PC-9 (cell line): ENCODE measurements around the gene SAMD8. TPM values are rescaled to one million over a fixed set of nuclear protein-coding genes. Genes with fewer than 3 reads are reported as not detected.

Source experiments
- BruUV-seq: library from RNA; stranded (reverse); fragments of 400-500 nt; replicated peaks from 2 replicates; lab custom pipeline; 2021; lab: Mats Ljungman, UMichigan
- CTCF ChIA-PET: fragments of 300-600 bp; sonication (Branson Sonifier 250); formaldehyde crosslinking; loops from one replicate; lab custom pipeline; 2022; ENCODE audit warnings: antibody characterized with exemption; lab: Charles Lee
- POLR2A ChIA-PET: fragments of 300-600 bp; sonication (Branson Sonifier 250); formaldehyde crosslinking; loops from one replicate; lab custom pipeline; 2022; ENCODE audit warnings: antibody characterized with exemption; ENCODE audit not compliant: unreplicated experiment; lab: Charles Lee
- DNase-seq, 2 experiments: peaks; one replicate each; pipeline versions ENCODE4 v3.0.0 to v3.0.0-alpha.2; 2015 to 2022; ENCODE audit warnings: mixed read lengths in 1 of 2
- H2AFZ ChIP-seq: fragments of 200-600 bp; sonication (generic); 2 replicates; pipeline ENCODE4 v1.8.1; 2017; ENCODE audit warnings: antibody characterized with exemption
- H3F3A ChIP-seq: fragments of 200-600 bp; sonication (generic); 2 replicates; pipeline ENCODE4 v1.8.1; 2017; ENCODE audit warnings: antibody characterized with exemption, mild to moderate bottlenecking, low read depth; ENCODE audit not compliant: insufficient read depth
- H3K27ac ChIP-seq: fragments of 200-600 bp; sonication (generic); 2 replicates; pipeline ENCODE4 v1.6.1; 2016; ENCODE audit warnings: mixed run types
- H3K27me3 ChIP-seq: fragments of 200-600 bp; sonication (generic); 2 replicates; pipeline ENCODE4 v1.6.1; 2016; ENCODE audit warnings: low read depth, mixed run types; ENCODE audit not compliant: insufficient read depth
- H3K36me3 ChIP-seq: fragments of 200-600 bp; sonication (generic); 2 replicates; pipeline ENCODE4 v1.6.1; 2016; ENCODE audit warnings: low read depth, mixed run types
- H3K4me1 ChIP-seq: fragments of 200-600 bp; sonication (generic); replicated peaks from 2 replicates; pipeline ENCODE4 v1.6.1; 2016; ENCODE audit warnings: mixed run types; ENCODE audit not compliant: insufficient read depth
- H3K4me2 ChIP-seq: fragments of 200-600 bp; sonication (generic); 2 replicates; pipeline ENCODE4 v1.6.1; 2017; ENCODE audit warnings: mixed run types
- H3K4me3 ChIP-seq: fragments of 200-600 bp; sonication (generic); 2 replicates; pipeline ENCODE4 v1.6.1; 2016; ENCODE audit warnings: mixed run types
- H3K79me2 ChIP-seq: fragments of 200-600 bp; sonication (generic); 2 replicates; pipeline ENCODE4 v1.6.1; 2017; ENCODE audit warnings: low read depth, mixed run types
- H3K9me2 ChIP-seq: fragments of 200-600 bp; sonication (generic); 2 replicates; pipeline ENCODE4 v1.8.1; 2017; ENCODE audit warnings: mild to moderate bottlenecking; ENCODE audit not compliant: insufficient read depth
- H3K9me3 ChIP-seq: fragments of 200-600 bp; sonication (generic); 2 replicates; pipeline ENCODE4 v1.8.1; 2016; ENCODE audit warnings: low read depth; ENCODE audit not compliant: insufficient read depth
- H4K20me1 ChIP-seq: fragments of 200-600 bp; sonication (generic); 2 replicates; pipeline ENCODE4 v1.8.1; 2017; ENCODE audit not compliant: insufficient read depth
- CTCF ChIP-seq: fragments of 200-600 bp; sonication (generic); conservative IDR thresholded peaks from 2 replicates; pipeline ENCODE4 v1.6.1; 2017; ENCODE audit warnings: mixed run types, antibody characterized with exemption, mild to moderate bottlenecking, moderate library complexity
- EZH2 ChIP-seq: fragments of 200-600 bp; sonication (generic); IDR thresholded peaks from 2 replicates; pipeline ENCODE4 v1.8.0; 2017; ENCODE audit warnings: antibody characterized with exemption, low read depth
- intact Hi-C: fragments of 100-400 bp; cut with micrococcal nuclease; formaldehyde crosslinking; loops from one replicate; pipeline ENCODE4 v1.10.0; 2022; ENCODE audit not compliant: unreplicated experiment
- total RNA-seq: library from RNA; stranded (reverse); gene quantifications from 2 replicates; pipeline ENCODE4 v1.2.3, GENCODE V29; 2021

The SAMD8 gene
- total RNA-seq, 1 experiment from 2014 or later: 31.1 TPM

GRCh38 chr10:75230600-75231038 is 119.2 kb downstream of the SAMD8 start:
- Histone ChIP-seq H3K4me3 (no peak overlapping the region), H3K9me3 (no peaks in the 10 kb centered on the region), H3K4me1 (peaks cover 41% of the 10 kb centered on the region), H3F3A (peaks cover 90% of the 10 kb centered on the region), H3K27me3 (no peaks in the 10 kb centered on the region), H3K4me2 (no peak overlapping the region), H3K27ac (peak overlapping the region; percentile 49; the same call in 1 of the 2 replicates), H3K36me3 (peaks cover 51% of the 10 kb centered on the region), H4K20me1 (peaks cover 39% of the 10 kb centered on the region), H3K79me2 (peaks cover 84% of the 10 kb centered on the region), H2AFZ (no peak overlapping the region), H3K9me2 (no peaks in the 10 kb centered on the region)
- ChIA-PET POLR2A (interaction anchor here (0.7 to 1.0 kb wide), 3 partner anchors 19 to 93 kb away, joined by 3 to 5 read pairs (median 5); partner anchors contain the start of gene VDAC2), CTCF (interaction anchor here (0.6 to 4.0 kb wide), 7 partner anchors 10 to 165 kb away, joined by 3 to 25 read pairs (median 3); no protein-coding TSS in a partner anchor)
- intact Hi-C loops: loop anchor here (1.0 to 10.0 kb wide), 5 partner anchors 19 to 1346 kb away; partner anchors contain the start of gene KAT6B
- peak; percentile 78 to 87 for DNase-seq
- BruUV-seq: no TSS peak
- TF ChIP-seq CTCF: peak; percentile 95
- TF ChIP-seq EZH2: no peak

Other genes starting within 250 kb of the SAMD8 start
- gene VDAC2, start 99.1 kb downstream of the SAMD8 start, total RNA-seq: 241 and 243 TPM in 2 replicates
- 20.5 and 25.1 TPM in 2 replicates for gene COMTD1, start 124.3 kb downstream of the SAMD8 start, total RNA-seq